HG02885 (cell line): ENCODE measurements around the gene FGFR3.

Experiments used
- ATAC-seq: cut with Tn5 transposase; IDR thresholded peaks from one replicate; pipeline ENCODE4 v1.9.1; 2021; ENCODE audit warnings: mild to moderate bottlenecking; ENCODE audit not compliant: unreplicated experiment, poor library complexity

The FGFR3 gene

DNA sequence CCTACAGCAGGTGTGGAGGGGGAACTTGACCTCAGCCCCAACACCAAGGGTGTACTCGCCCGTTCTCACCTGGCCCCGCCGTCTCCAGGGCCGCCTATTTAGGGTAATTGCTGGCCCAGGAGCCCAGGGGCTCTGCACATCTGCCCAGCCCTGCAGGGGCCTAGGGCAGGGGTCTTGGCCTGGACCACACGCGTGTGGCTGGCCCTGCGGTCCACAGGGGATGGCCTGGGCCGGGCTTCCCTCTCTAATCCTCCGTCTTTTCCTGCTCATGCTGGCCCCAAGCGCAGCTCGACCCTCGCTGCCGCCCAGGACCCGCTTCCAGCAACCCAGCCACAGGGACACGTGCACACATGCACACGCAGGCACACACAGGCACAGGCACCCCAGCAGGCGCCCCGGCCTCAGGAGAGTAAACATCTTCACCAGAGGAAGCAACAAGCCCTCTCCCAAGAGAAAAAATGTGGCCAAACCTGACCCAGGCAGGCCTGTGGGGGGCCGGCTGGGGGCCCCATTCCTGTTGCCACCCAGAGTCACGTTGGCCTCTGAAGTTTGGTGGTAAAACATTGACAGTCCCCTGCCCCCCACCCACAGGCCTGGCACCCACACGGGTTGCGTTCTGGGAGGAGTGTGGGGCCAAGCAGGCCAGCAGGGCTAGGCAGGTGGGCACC, 24.6 kb upstream of the FGFR3 start:
- no peak for ATAC-seq

DNA sequence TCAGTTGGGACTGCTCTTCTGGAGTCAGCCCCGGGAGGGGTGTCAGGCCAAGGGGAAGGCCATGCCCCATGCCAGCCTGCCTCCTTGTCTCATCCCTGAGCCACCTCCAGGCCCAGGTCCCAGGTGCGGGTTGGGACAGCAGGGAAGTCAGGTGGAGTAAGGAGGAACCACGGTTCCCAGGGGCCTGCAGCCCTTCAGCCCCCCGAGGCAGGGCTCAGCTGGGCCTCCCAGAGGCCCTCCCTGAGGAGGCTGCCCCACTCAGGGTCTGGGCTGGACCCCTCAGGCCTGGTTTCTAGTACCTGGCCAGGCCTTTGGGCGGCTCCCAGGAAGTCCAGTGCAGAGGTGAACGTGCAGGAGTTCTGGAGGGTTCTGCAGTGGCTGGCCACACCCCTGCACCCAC, 23.4 kb upstream of the FGFR3 start:
- no peak for ATAC-seq

- no peak for ATAC-seq
Measured at GRCh38 chr4:1770245-1770644, 22.8 kb upstream of the FGFR3 start.

GRCh38 chr4:1770791-1771231, 22.3 kb upstream of the FGFR3 start:
- peak; percentile 3 for ATAC-seq

DNA sequence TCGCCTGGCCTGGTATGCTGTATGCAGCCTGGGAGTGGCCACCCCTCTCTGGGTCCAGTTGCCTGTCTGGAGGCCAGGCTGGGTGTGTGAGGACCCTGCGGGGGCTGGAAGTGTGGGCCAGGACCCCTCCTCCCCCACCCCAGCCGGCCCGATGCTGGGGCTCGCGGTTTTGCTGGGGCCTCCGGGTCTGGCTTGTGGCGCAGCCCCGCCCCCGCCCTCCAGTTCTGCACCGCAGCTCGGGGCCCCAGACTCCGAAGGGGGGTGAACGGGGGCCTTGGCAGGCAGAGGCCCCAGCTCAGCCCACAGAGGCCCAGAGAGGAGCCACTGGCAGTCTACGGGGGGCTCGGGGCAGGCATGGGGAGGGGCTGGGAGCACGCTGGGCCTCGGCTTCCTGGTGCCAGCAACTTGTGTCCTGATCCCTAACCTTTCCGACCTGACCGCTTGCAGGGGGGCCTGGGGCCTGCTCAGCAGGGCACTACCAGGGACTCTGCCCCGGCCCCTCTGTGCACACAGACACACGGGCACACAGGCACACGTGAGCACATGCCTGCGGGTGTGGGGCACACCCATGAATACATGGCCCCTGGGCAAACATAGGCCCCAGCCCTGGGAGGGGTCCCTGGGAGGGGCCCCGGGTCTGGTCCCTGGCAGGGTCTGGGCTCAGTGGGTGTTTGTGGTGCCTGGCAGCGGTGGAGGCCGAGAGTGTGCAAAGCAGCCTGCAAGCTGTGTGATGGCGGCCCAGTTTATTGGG, 21.4 kb upstream of the FGFR3 start:
- peak; percentile 50 for ATAC-seq

DNA sequence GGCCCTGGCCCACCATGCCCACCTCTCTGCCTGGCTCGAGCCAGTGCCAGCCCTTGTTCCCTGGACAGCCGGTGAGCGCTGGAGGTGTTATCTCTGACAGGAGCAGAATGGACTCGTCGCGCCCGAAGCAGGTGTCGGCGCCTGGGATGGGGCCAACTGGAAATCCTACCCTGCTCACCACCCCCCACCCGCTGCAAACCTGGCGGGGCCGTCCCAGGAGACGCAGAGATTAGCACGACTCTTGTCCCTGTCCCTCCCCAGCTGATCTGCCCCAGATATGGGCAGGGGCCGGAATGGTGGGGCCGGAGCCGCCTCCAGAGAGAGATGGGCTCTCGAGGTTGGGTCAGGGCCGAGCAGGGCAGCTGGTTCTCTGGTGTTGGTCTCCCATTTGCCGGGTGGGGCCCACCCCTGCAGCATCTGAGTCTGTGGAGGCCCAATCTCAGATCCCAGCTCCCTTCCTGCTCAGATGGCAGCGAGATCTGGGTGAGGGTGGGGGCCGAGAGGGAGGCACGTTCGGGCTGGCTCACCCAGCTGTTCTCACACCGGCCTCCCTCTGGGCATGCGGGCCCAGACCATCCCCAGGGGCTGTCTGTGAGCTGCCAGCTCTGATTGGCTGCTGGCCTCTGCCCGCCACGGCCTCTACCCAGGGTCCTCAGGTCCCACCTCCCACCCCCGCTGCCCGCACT, 20.1 kb upstream of the FGFR3 start:
- ATAC-seq = no peak

DNA sequence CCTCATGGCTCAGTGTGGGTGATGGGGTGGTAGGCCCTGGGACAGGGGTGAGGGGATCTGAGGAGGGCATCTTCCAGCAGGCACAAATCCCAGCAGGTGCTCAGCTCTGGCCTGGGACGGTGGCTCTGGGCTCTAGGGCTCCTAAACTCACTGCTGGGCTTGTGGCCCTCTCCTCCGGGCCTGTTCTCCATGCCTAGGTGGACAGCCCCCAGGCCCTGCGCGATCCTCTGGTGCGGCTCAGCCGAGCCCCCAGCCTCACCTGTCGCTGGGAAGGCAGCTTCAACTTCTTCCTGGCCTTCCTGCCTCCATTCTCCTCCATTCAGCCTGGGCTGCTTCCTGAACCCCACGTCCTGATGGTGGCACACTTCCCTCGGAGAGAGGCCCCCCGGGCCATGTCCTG, 19.3 kb upstream of the FGFR3 start:
- no peak for ATAC-seq

DNA sequence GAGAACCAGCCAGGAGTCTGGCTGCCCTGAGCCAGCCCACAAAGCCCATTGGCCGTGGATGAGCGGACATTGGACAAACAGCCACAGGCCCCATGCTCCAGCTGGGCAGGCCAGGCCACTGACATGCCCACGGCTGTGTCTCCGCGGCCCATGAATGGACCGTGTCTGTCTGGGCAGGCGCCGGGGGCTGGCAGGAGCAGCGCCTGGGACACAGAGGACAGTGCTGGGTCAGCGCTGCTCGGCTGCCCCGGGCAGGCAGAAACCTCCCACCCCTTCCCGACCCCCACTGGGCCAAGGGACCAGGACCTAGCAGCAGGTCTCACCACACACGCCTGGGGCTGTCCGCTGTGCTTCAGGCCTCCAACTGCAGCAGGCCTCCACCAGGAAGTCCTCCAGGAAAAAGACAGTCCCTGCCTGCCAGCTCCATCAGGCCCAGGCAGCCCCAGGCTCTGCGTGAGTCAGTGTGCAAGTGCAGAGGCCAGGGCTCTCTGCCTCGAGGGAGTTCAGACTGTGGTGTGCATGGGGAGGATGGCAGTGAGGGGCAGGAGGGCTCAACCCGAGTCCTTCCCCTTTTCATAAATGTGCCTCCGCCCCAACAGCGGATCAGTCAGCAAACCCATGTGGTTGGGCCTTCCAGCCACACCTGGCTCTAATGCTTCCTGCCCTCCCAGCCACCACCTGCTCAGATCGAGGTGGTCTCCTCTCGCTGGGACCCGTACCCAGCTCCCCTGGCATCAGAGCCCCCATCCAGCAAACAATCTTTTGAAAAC, 17.2 kb upstream of the FGFR3 start:
- no peak for ATAC-seq

GRCh38 chr4:1776521-1777161, 16.5 kb upstream of the FGFR3 start:
- ATAC-seq = no peak

- ATAC-seq = no peak
Measured at GRCh38 chr4:1777822-1778641, 15.1 kb upstream of the FGFR3 start.

GRCh38 chr4:1778642-1779392, 14.3 kb upstream of the FGFR3 start:
- ATAC-seq = no peak

- no peak for ATAC-seq
Measured at GRCh38 chr4:1779588-1780382, 13.3 kb upstream of the FGFR3 start.

GRCh38 chr4:1780435-1780834, 12.7 kb upstream of the FGFR3 start:
- no peak for ATAC-seq

- ATAC-seq = no peak
Measured at GRCh38 chr4:1783015-1783414, 10.1 kb upstream of the FGFR3 start.

GRCh38 chr4:1783970-1784369, 9.1 kb upstream of the FGFR3 start:
- no peak for ATAC-seq

- no peak for ATAC-seq
Measured at GRCh38 chr4:1784395-1784788, 8.7 kb upstream of the FGFR3 start.

GRCh38 chr4:1784789-1785591, 8.1 kb upstream of the FGFR3 start:
- ATAC-seq = no peak
